ENCODE data around the gene CIROP. TPM values are rescaled to one million over a fixed set of nuclear protein-coding genes. Genes with fewer than 3 reads are reported as not detected.
A peak's percentile ranks its signal among the peaks of the same experiment; 100 is the strongest.

Gene CIROP
- total RNA-seq, 1 donor from 2014 or later = not detected

DNA sequence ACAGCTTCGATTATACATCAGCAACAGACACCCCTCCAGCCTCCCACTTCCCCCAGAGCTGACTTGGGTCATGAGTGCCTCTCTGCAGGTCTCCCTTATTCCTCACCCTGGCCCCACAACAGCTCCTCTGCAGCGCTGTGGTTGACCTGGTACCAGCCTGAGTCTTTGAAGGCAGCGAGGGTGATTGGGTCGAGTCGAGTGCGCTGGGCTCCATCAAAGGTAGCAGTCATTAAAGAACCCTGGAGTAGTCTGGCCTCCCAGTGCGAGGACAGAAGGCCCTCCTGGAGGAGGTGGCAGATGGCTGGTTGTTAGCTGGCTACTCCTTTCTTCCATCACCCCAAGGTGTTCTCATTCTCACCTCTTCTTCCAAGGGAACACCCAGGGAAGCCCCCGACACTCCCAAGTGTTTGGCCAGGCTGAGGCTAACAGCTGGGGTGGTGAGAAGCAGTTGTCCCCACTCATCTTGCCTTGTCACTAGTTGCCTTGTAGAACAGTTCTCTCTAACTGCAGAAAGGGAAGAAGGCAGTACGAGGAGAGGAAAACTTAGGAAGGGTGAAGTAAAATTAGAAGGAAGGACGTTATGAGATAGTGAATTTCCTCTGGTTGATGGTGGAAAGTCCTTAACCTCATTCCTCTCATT lies 2.7 kb downstream of the CIROP start:
- no peak overlapping the region for H3K4me3 ChIP-seq
- H3K9me3 ChIP-seq = no peaks in the 10 kb centered on the region
- no peaks in the 10 kb centered on the region for H3K27me3 ChIP-seq (ENCODE audit: low read depth)
- H3K36me3 ChIP-seq = peaks cover 21% of the 10 kb centered on the region
- TF ChIP-seq, protein P1, sequence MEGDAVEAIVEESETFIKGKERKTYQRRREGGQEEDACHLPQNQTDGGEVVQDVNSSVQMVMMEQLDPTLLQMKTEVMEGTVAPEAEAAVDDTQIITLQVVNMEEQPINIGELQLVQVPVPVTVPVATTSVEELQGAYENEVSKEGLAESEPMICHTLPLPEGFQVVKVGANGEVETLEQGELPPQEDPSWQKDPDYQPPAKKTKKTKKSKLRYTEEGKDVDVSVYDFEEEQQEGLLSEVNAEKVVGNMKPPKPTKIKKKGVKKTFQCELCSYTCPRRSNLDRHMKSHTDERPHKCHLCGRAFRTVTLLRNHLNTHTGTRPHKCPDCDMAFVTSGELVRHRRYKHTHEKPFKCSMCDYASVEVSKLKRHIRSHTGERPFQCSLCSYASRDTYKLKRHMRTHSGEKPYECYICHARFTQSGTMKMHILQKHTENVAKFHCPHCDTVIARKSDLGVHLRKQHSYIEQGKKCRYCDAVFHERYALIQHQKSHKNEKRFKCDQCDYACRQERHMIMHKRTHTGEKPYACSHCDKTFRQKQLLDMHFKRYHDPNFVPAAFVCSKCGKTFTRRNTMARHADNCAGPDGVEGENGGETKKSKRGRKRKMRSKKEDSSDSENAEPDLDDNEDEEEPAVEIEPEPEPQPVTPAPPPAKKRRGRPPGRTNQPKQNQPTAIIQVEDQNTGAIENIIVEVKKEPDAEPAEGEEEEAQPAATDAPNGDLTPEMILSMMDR (IDR thresholded peaks at IDR 0.05) = no peak
- no peak overlapping the region for H3K27ac ChIP-seq
- DNase-seq = no peak
- no peak for ATAC-seq
- intact Hi-C loops (cut with DNase I) = no loop called here
- H3K4me1 ChIP-seq = peaks cover 26% of the 10 kb centered on the region

DNA sequence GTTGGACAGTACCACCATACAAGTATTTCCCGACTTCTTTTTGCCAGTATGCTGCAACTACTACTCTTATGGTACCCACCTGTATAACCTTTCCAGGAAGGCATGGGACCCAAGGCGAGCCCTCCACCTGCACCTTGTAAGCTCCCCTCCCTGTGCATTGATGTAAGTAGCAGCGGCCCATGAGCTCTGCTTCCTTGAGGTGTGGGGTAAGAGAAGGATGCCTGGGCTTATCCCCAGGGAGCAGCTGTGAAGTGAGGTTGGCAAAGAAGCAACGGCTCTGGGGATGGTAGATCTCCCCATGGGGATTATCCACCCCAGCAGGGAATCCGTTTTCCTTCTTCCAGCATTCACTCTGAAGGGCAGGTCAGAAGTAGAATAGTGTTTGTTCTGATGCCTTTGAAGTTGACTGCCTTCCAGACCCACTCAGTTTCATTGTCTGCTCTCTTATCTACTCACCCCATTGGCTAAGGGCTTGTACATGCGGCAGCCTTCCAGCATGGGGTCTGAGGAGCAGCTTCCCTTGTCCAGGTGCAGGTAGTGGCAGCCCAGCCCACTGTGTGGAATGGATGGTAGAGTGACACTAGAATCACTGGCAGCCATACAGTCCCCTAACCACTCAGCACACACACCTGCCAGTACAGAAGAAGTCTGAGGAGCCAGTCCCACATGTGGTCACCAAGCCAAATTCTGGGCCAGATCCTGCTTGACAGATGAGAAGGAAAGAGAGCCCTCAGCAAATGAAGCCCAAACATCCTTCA lies 3.4 kb downstream of the CIROP start:
- no peak for ATAC-seq
- TF ChIP-seq, protein P1 (IDR thresholded peaks at IDR 0.05) = no peak
- H3K4me3 ChIP-seq = no peak overlapping the region
- H3K4me1 ChIP-seq = peaks cover 34% of the 10 kb centered on the region
- intact Hi-C loops (cut with DNase I) = no loop called here
- H3K9me3 ChIP-seq = no peaks in the 10 kb centered on the region
- no peaks in the 10 kb centered on the region for H3K27me3 ChIP-seq (ENCODE audit: low read depth)
- DNase-seq = no peak
- H3K27ac ChIP-seq = no peak overlapping the region
- H3K36me3 ChIP-seq = peaks cover 21% of the 10 kb centered on the region

DNA sequence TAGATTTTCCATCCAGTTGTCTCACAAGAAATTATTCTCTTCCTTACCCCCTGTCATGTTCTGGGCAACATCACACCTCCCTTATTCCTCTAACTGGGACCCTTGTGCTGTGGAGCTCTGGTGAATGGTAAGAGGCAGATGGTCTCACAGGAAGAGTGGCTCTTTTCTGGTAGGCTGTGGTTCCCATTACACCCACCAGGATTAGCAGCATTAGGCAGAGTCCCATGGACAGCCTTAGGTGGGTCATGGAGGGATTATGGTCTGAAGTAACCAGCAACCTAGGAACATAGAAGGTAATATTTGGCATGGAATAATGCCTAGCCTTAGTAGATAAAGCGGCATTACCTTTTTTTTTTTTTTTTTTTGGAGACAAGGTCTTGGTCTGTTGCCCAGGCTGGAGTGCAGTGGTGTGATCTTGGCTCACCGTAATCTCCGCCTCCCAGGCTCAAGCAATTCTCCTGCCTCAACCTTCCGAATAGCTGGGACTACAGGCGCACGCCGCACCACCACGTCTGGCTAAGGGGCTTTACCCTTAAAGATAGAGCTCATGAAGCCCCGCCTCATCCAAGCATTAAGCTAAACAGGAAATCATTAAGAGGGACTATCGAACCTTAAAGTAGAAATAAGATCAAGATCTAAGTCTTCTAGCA lies 5.5 kb downstream of the CIROP start:
- Histone ChIP-seq H3K27me3 (ENCODE audit: low read depth) (no peaks in the 10 kb centered on the region), H3K4me1 (peaks cover 38% of the 10 kb centered on the region), H3K36me3 (peaks cover 21% of the 10 kb centered on the region), H3K27ac (peak overlapping the region; percentile 34), H3K9me3 (no peaks in the 10 kb centered on the region), H3K4me3 (no peak overlapping the region)
- peak; percentile 62 for DNase-seq
- no peak for ATAC-seq
- TF ChIP-seq, protein P1 (IDR thresholded peaks at IDR 0.05) = no peak
- intact Hi-C loops (cut with DNase I) = no loop called here

DNA sequence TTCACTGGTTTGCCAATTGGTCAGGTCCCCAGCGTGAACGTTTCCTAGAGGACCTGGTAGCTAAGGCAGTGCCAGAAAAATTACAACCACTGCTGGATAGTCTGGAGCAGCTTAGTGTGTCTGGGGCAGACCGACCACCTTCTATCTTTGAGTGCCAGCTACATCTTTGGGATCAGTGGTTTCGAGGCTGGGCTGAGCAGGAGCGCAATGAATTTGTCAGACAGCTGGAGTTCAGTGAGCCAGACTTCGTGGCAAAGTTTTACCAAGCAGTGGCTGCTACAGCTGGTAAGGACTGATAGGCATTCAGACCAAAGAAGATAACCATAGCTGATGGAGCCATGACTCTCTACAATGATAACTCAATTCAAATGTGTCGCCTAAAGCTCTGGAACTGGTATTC lies 7.0 kb downstream of the CIROP start:
- no peak overlapping the region for H3K4me3 ChIP-seq
- no peak overlapping the region for H3K27ac ChIP-seq
- intact Hi-C loops (cut with DNase I) = no loop called here
- H3K4me1 ChIP-seq = peaks cover 50% of the 10 kb centered on the region
- DNase-seq (no peak), ATAC-seq (no peak)
- peaks cover 26% of the 10 kb centered on the region for H3K36me3 ChIP-seq
- H3K27me3 ChIP-seq (ENCODE audit: low read depth) = no peaks in the 10 kb centered on the region
- TF ChIP-seq, protein P1 (IDR thresholded peaks at IDR 0.05) = no peak
- H3K9me3 ChIP-seq = no peaks in the 10 kb centered on the region

DNA sequence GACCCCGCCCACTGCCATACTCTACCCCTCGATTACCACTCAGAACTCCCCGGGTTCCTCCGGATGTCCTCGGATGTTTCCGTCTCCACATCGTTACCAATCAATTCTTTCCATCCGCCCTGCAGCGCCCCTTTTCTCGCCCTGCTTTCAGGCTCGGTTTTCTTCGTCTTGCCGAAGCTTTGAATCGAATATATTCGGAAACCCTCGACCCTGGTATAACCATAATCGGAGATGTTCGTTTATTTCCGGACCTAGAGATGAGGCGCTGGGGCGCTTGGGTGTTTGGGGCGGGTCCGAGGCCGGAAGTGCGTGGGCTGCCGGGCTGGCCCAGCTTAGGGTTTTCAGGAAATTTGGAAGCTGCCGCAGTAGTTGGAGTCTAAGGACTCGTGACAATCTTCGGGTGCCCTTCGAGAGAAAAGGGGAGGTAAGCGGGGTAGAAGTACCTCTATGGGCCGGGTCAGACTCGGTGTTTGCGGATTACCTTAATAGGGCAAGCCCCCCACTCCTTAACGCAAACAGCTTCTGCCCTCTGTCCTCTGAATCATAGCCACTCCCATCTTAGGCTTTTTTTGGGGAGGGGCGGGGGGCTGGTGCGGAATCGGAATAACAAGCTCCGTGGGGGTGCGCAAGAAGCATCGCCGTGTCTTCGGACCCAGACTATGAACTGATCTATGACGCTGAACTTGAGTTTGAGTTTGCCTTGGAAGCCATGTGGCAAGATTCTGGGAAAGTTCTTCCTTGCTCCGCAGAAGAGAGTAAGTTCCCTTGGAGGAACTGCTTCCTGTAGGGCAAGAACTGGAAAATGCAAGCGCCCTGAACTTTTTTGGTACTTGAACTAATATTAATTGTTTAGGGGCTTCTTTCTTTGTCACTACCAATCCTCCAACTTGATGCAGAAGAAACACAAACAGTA lies 9.3 kb downstream of the CIROP start, which contains the start of gene C14orf119:
Gene C14orf119 (plus strand): TSS at position 310 of the 913 bp plus-strand sequence. CDS start 2,154 bp downstream, outside the sequence.
- Histone ChIP-seq H3K9me3 (no peaks in the 10 kb centered on the region), H3K27ac (peak within 1 kb of the TSS; percentile 93), H3K4me1 (peaks cover 69% of the 10 kb centered on the region), H3K27me3 (ENCODE audit: low read depth) (no peaks in the 10 kb centered on the region), H3K36me3 (peaks cover 50% of the 10 kb centered on the region), H3K4me3 (peak within 1 kb of the TSS; percentile 68)
- ATAC-seq (peak; percentile 96 to 98), DNase-seq (peak; percentile 99)
- intact Hi-C loops (cut with DNase I) = no loop called here
- TF ChIP-seq, protein P1 (IDR thresholded peaks at IDR 0.05) = no peak
